OCI-LY1 (cell line): ENCODE data around the gene ACER1.

Experiments
- H2AFZ ChIP-seq: fragments of 200-600 bp; sonication (generic), shearing (Covaris generic); 2 replicates; pipeline ENCODE4 v1.6.0; 2014; ENCODE audit warnings: antibody characterized with exemption, mild to moderate bottlenecking, low read length
- H3F3A ChIP-seq: fragments of 200-600 bp; sonication (generic), shearing (Covaris generic); 2 replicates; pipeline ENCODE4 v1.6.0; 2014; ENCODE audit warnings: mild to moderate bottlenecking, antibody characterized with exemption, low read length, moderate library complexity; ENCODE audit not compliant: insufficient read depth
- H3K27ac ChIP-seq: fragments of 200-600 bp; sonication (generic); 2 replicates; pipeline ENCODE4 v1.5.1; 2014; ENCODE audit warnings: low read length, mixed run types, mild to moderate bottlenecking, low read depth; ENCODE audit not compliant: poor library complexity, severe bottlenecking
- H3K27me3 ChIP-seq: fragments of 200-600 bp; sonication (generic); 2 replicates; pipeline ENCODE4 v1.6.0; 2014; ENCODE audit warnings: antibody characterized with exemption, mild to moderate bottlenecking, low read length, moderate library complexity; ENCODE audit not compliant: insufficient read depth
- H3K36me3 ChIP-seq: fragments of 200-600 bp; sonication (generic); 2 replicates; pipeline ENCODE4 v1.6.1; 2014; ENCODE audit warnings: mild to moderate bottlenecking, antibody characterized with exemption, low read length, moderate library complexity, mixed read lengths; ENCODE audit not compliant: insufficient read depth
- H3K4me1 ChIP-seq: fragments of 200-600 bp; sonication (generic); 2 replicates; pipeline ENCODE4 v1.5.1; 2014; ENCODE audit warnings: mild to moderate bottlenecking, low read length, moderate library complexity; ENCODE audit not compliant: insufficient read depth, severe bottlenecking
- H3K4me2 ChIP-seq: fragments of 200-600 bp; sonication (generic), shearing (Covaris generic); 2 replicates; pipeline ENCODE4 v1.6.1; 2014; ENCODE audit warnings: low read length
- H3K4me3 ChIP-seq: fragments of 200-600 bp; sonication (generic); 2 replicates; pipeline ENCODE4 v1.5.1; 2014; ENCODE audit warnings: low read length, low read depth, mild to moderate bottlenecking, mixed read lengths; ENCODE audit not compliant: poor library complexity, severe bottlenecking
- H3K79me2 ChIP-seq: fragments of 200-600 bp; shearing (Covaris generic); 2 replicates; pipeline ENCODE4 v1.6.1; 2016; ENCODE audit warnings: mixed run types, low read length, mixed read lengths; ENCODE audit not compliant: insufficient read depth
- H3K9ac ChIP-seq: fragments of 200-600 bp; sonication (generic), shearing (Covaris generic); 2 replicates; pipeline ENCODE4 v1.6.1; 2014; ENCODE audit warnings: mild to moderate bottlenecking, low read length, mixed read lengths
- H3K9me2 ChIP-seq: fragments of 200-600 bp; sonication (generic), shearing (Covaris generic); 2 replicates; pipeline ENCODE4 v1.6.1; 2014; ENCODE audit warnings: low read depth, mild to moderate bottlenecking, low read length, mixed read lengths
- H3K9me3 ChIP-seq: fragments of 200-600 bp; shearing (Covaris generic); 2 replicates; pipeline ENCODE4 v1.6.1; 2014; ENCODE audit warnings: low read length, mixed read lengths
- H4K20me1 ChIP-seq: fragments of 200-600 bp; sonication (generic), shearing (Covaris generic); 2 replicates; pipeline ENCODE4 v1.6.0; 2016; ENCODE audit warnings: mild to moderate bottlenecking, low read length; ENCODE audit not compliant: insufficient read depth
- EZH2 ChIP-seq: fragments of 200-600 bp; sonication (generic), shearing (Covaris generic); IDR thresholded peaks from 2 replicates; pipeline ENCODE4 v1.8.0; 2017; ENCODE audit warnings: borderline replicate concordance, mixed run types, mild to moderate bottlenecking, antibody characterized with exemption, low read length, moderate library complexity, mixed read lengths
- TF ChIP-seq, protein P1 (sequence below): fragments of 200-600 bp; sonication (generic), shearing (Covaris generic); IDR thresholded peaks from 2 replicates; pipeline ENCODE4 v1.5.1; 2017; ENCODE audit warnings: mild to moderate bottlenecking, antibody characterized with exemption, low read length, moderate library complexity, mixed read lengths

The ACER1 gene

GRCh38 chr19:6292006-6292405 lies 41.4 kb downstream of the ACER1 start:
- Histone ChIP-seq H3K4me2 (no peak overlapping the region), H3K4me3 (no peak overlapping the region), H3K27ac (no peak overlapping the region), H3F3A (no peaks in the 10 kb centered on the region), H3K9me3 (peaks cover 26% of the 10 kb centered on the region), H2AFZ (no peak overlapping the region), H3K27me3 (no peaks in the 10 kb centered on the region; the same call in 1 of the 2 replicates), H3K9me2 (no peaks in the 10 kb centered on the region), H3K79me2 (no peaks in the 10 kb centered on the region), H3K9ac (no peak overlapping the region), H3K4me1 (no peaks in the 10 kb centered on the region), H3K36me3 (no peaks in the 10 kb centered on the region), H4K20me1 (no peaks in the 10 kb centered on the region)
- TF ChIP-seq EZH2 = no peak
- TF ChIP-seq, protein P1, sequence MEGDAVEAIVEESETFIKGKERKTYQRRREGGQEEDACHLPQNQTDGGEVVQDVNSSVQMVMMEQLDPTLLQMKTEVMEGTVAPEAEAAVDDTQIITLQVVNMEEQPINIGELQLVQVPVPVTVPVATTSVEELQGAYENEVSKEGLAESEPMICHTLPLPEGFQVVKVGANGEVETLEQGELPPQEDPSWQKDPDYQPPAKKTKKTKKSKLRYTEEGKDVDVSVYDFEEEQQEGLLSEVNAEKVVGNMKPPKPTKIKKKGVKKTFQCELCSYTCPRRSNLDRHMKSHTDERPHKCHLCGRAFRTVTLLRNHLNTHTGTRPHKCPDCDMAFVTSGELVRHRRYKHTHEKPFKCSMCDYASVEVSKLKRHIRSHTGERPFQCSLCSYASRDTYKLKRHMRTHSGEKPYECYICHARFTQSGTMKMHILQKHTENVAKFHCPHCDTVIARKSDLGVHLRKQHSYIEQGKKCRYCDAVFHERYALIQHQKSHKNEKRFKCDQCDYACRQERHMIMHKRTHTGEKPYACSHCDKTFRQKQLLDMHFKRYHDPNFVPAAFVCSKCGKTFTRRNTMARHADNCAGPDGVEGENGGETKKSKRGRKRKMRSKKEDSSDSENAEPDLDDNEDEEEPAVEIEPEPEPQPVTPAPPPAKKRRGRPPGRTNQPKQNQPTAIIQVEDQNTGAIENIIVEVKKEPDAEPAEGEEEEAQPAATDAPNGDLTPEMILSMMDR = no peak

DNA sequence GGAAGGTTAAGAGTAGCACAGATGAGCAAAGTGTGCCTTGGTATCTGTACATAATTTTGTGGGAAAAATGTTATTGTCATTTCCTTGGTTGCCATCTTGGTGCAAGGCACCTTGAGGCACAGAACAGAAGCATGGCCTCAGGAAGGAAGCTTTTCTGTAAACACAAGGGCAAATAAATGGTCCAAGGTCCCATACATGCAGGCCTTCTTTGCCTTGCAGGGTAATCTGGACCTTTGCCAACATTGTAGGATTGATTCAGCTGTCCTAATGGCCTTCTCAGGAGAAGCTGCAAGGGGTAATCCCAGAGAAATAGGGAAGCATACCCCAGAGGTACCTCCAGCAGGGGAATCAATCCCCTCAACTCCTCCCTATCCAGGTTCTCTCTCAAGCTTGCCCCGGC lies 44.7 kb downstream of the ACER1 start:
- Histone ChIP-seq H3K4me3 (no peak overlapping the region), H3F3A (no peaks in the 10 kb centered on the region), H4K20me1 (no peaks in the 10 kb centered on the region), H2AFZ (no peak overlapping the region), H3K79me2 (no peaks in the 10 kb centered on the region), H3K4me2 (no peak overlapping the region), H3K27ac (no peak overlapping the region), H3K27me3 (no peaks in the 10 kb centered on the region), H3K4me1 (no peaks in the 10 kb centered on the region), H3K9me3 (peaks cover 37% of the 10 kb centered on the region), H3K9ac (no peak overlapping the region), H3K36me3 (no peaks in the 10 kb centered on the region), H3K9me2 (no peaks in the 10 kb centered on the region)
- TF ChIP-seq EZH2 = no peak
- TF ChIP-seq, protein P1 = no peak

- no peak overlapping the region for H3K4me3 ChIP-seq
- TF ChIP-seq, protein P1 = no peak
- no peak for TF ChIP-seq EZH2
- H3K27ac ChIP-seq = no peak overlapping the region
- no peaks in the 10 kb centered on the region for H3K4me1 ChIP-seq
- H3K9me3 ChIP-seq = peaks cover 33% of the 10 kb centered on the region
- no peaks in the 10 kb centered on the region for H3F3A ChIP-seq
- no peak overlapping the region for H2AFZ ChIP-seq
- no peaks in the 10 kb centered on the region for H3K9me2 ChIP-seq
- H3K4me2 ChIP-seq = no peak overlapping the region
- no peaks in the 10 kb centered on the region for H3K79me2 ChIP-seq
- H4K20me1 ChIP-seq = no peaks in the 10 kb centered on the region
- H3K27me3 ChIP-seq = no peaks in the 10 kb centered on the region
- H3K36me3 ChIP-seq = no peaks in the 10 kb centered on the region
- H3K9ac ChIP-seq = no peak overlapping the region
Measured at GRCh38 chr19:6287269-6287885, 46.0 kb downstream of the ACER1 start.
